Vagina (tissue), 2 donors: ENCODE data around the gene S100A5. TPM values are rescaled to one million over a fixed set of nuclear protein-coding genes. Genes with fewer than 3 reads are reported as not detected.
"Not testable (repeated sequence)": the region's sequence is repeated elsewhere in the genome, so short reads cannot be mapped to it uniquely, and the experiment has no call there.

Source experiments
- DNase-seq, 2 donors: peaks; one replicate each; pipeline ENCODE4 v3.0.0-alpha.2; 2017; ENCODE audit errors: extremely low spot score in 2 of 2
- H3K27ac ChIP-seq: fragments of 200-600 bp; sonication (generic); one replicate; pipeline ENCODE4 v1.5.1; 2019
- H3K27me3 ChIP-seq: fragments of 200-600 bp; sonication (generic); one replicate; pipeline ENCODE4 v1.5.1; 2019
- H3K36me3 ChIP-seq, 2 donors: fragments of 200-600 bp; sonication (generic); one replicate each; pipeline ENCODE4 v1.5.1; 2017 to 2019
- H3K4me1 ChIP-seq: fragments of 200-600 bp; sonication (generic); one replicate; pipeline ENCODE4 v1.5.1; 2019
- H3K4me3 ChIP-seq, 2 donors: fragments of 200-600 bp; sonication (generic); 1 replicate in 1 of 2; 2 replicates in 1 of 2; pipeline ENCODE4 v1.5.1; 2016 to 2019
- H3K9me3 ChIP-seq: fragments of 200-600 bp; sonication (generic); one replicate; pipeline ENCODE4 v1.5.1; 2019
- POLR2A ChIP-seq, 2 donors: fragments of 450-650 bp; IDR thresholded peaks; one replicate each; pipeline ENCODE4 v1.6.1; 2017; ENCODE audit warnings: antibody characterized with exemption in 2 of 2, mild to moderate bottlenecking in 2 of 2, moderate library complexity in 2 of 2
- POLR2AphosphoS5 ChIP-seq, 2 donors: sonication (generic); formaldehyde crosslinking; IDR thresholded peaks; one replicate each; pipeline ENCODE4 v1.9.0; 2017; ENCODE audit warnings: antibody characterized with exemption in 2 of 2, mild to moderate bottlenecking in 2 of 2, low read depth in 1 of 2; ENCODE audit not compliant: insufficient read depth in 1 of 2
- intact Hi-C: fragments of 100-400 bp; cut with DNase I; formaldehyde crosslinking; loops from one replicate; pipeline ENCODE4 v1.15.1; 2023
- total RNA-seq: library from RNA; depleted of rRNA; stranded (reverse); fragments of >200 nt; gene quantifications from one replicate; pipeline ENCODE4 v1.2.3, GENCODE V29; 2016
- TF ChIP-seq, protein P1 (sequence below), 3 experiments: fragments of 450-650 bp in 2 of 3; fragments of 200-600 bp in 1 of 3; sonication (generic) in 1 of 3; IDR thresholded peaks; one replicate each; pipeline ENCODE4 v1.5.1; 2017 to 2019; ENCODE audit warnings: antibody characterized with exemption in 3 of 3, mild to moderate bottlenecking in 2 of 3, moderate library complexity in 2 of 3

Gene S100A5
- total RNA-seq, 1 donor from 2014 or later, result not detected

DNA sequence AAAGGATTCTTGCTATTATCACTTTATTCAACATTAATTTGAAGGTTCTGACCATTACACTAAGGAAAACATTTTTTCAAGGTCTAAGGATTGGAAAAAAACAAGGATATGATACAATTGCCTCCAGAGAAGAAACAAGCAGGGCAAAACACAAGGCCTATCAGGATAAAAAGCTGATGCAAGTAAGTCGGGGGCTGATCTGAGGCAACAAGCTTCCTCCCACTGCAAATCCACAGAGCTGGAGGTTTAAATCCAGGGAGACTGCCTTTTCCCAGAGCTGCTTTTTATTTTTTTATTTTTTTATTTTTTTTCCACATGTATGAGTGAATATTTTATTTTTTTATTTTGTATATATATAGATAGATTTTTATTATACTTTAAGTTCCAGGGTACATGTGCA is 44.3 kb upstream of the S100A5 start:
- no peak overlapping the region for H3K4me3 ChIP-seq
- no peak overlapping the region for H3K27ac ChIP-seq
- no peaks in the 10 kb centered on the region for H3K9me3 ChIP-seq
- intact Hi-C loops, result no loop called here
- no peaks in the 10 kb centered on the region for H3K27me3 ChIP-seq
- no peak for TF ChIP-seq POLR2AphosphoS5 (IDR thresholded peaks at IDR 0.05; ENCODE audit: insufficient read depth in 1 of 2, low read depth in 1 of 2)
- no peak for TF ChIP-seq POLR2A (IDR thresholded peaks at IDR 0.05)
- TF ChIP-seq, protein P1, sequence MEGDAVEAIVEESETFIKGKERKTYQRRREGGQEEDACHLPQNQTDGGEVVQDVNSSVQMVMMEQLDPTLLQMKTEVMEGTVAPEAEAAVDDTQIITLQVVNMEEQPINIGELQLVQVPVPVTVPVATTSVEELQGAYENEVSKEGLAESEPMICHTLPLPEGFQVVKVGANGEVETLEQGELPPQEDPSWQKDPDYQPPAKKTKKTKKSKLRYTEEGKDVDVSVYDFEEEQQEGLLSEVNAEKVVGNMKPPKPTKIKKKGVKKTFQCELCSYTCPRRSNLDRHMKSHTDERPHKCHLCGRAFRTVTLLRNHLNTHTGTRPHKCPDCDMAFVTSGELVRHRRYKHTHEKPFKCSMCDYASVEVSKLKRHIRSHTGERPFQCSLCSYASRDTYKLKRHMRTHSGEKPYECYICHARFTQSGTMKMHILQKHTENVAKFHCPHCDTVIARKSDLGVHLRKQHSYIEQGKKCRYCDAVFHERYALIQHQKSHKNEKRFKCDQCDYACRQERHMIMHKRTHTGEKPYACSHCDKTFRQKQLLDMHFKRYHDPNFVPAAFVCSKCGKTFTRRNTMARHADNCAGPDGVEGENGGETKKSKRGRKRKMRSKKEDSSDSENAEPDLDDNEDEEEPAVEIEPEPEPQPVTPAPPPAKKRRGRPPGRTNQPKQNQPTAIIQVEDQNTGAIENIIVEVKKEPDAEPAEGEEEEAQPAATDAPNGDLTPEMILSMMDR (IDR thresholded peaks at IDR 0.05), result no peak
- DNase-seq, result no peak
- H3K4me1 ChIP-seq, result no peaks in the 10 kb centered on the region
- H3K36me3 ChIP-seq, result no peaks in the 10 kb centered on the region

- no peak overlapping the region for H3K27ac ChIP-seq
- DNase-seq, result no peak
- H3K36me3 ChIP-seq, result no peaks in the 10 kb centered on the region
- no peaks in the 10 kb centered on the region for H3K4me1 ChIP-seq
- no peaks in the 10 kb centered on the region for H3K27me3 ChIP-seq
- no peaks in the 10 kb centered on the region for H3K9me3 ChIP-seq
- TF ChIP-seq POLR2AphosphoS5 (IDR thresholded peaks at IDR 0.05; ENCODE audit: insufficient read depth in 1 of 2, low read depth in 1 of 2) (no peak), POLR2A (IDR thresholded peaks at IDR 0.05) (no peak)
- TF ChIP-seq, protein P1 (IDR thresholded peaks at IDR 0.05), result no peak
- H3K4me3 ChIP-seq, result no peak overlapping the region
- intact Hi-C loops, result no loop called here
Observed at GRCh38 chr1:153583976-153584375, 43.2 kb upstream of the S100A5 start.

- H3K36me3 ChIP-seq, H3K27me3 ChIP-seq, H3K4me3 ChIP-seq, H3K9me3 ChIP-seq, H3K27ac ChIP-seq, DNase-seq, H3K4me1 ChIP-seq, intact Hi-C loops: not testable (repeated sequence)
Observed at GRCh38 chr1:153583514-153583913, 42.8 kb upstream of the S100A5 start.

DNA sequence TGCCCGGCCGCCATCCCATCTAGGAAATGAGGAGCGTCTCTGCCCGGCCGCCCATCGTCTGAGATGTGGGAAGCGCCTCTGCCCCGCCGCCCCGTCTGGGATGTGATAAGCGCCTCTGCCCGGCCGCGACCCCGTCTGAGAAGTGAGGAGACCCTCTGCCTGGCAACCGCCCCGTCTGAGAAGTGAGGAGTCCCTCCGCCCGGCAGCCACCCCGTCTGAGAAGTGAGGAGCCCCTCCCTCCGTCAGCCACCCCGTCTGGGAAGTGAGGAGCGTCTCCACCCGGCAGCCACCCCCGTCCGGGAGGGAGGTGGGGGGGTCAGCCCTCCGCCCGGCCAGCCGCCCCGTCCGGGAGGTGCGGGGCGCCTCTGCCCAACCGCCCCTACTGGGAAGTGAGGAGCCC is 42.1 kb upstream of the S100A5 start:
- H3K27me3 ChIP-seq, H3K36me3 ChIP-seq, intact Hi-C loops, H3K9me3 ChIP-seq, H3K4me1 ChIP-seq, H3K27ac ChIP-seq, H3K4me3 ChIP-seq, DNase-seq: not testable (repeated sequence)

GRCh38 chr1:153578936-153579335 is 38.2 kb upstream of the S100A5 start:
- Histone ChIP-seq H3K27me3 (no peaks in the 10 kb centered on the region), H3K27ac (no peak overlapping the region), H3K36me3 (no peaks in the 10 kb centered on the region), H3K4me1 (peaks cover 12% of the 10 kb centered on the region), H3K9me3 (no peaks in the 10 kb centered on the region), H3K4me3 (no peak overlapping the region)
- TF ChIP-seq POLR2A (IDR thresholded peaks at IDR 0.05) (no peak), POLR2AphosphoS5 (IDR thresholded peaks at IDR 0.05; ENCODE audit: insufficient read depth in 1 of 2, low read depth in 1 of 2) (no peak)
- TF ChIP-seq, protein P1 (IDR thresholded peaks at IDR 0.05), result no peak
- intact Hi-C loops, result no loop called here
- no peak for DNase-seq

DNA sequence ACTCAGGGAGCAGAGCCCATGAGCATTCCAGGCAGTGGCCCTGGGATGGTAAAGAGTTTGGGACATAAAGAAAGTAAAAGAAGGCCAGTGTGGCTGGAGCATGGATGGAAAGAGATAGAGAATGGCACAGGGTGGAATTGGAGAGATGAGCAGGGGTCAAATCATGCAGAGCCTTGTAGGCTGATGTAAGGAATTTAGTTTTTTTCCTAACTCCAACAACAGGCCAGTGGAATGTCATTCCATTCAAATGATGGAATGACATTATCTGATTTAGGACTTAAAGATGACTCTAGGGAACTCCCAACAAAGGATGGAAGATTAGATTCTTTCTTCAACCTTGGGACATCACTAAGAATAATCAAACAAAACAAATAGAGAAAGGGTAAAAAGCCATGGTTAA is 37.8 kb upstream of the S100A5 start:
- intact Hi-C loops, result no loop called here
- TF ChIP-seq POLR2A (IDR thresholded peaks at IDR 0.05) (no peak), POLR2AphosphoS5 (IDR thresholded peaks at IDR 0.05; ENCODE audit: insufficient read depth in 1 of 2, low read depth in 1 of 2) (no peak)
- TF ChIP-seq, protein P1 (IDR thresholded peaks at IDR 0.05), result no peak

More for the DNA sequence above, 37.8 kb upstream of the S100A5 start:
- DNase-seq, result no peak
- H3K36me3 ChIP-seq, result no peaks in the 10 kb centered on the region
- peaks cover 15% of the 10 kb centered on the region for H3K4me1 ChIP-seq
- no peaks in the 10 kb centered on the region for H3K27me3 ChIP-seq
- no peak overlapping the region for H3K27ac ChIP-seq
- no peak overlapping the region for H3K4me3 ChIP-seq
- H3K9me3 ChIP-seq, result no peaks in the 10 kb centered on the region
